Suprapubic skin (tissue), 3 donors: ENCODE measurements around the gene GRB10.

Experiments used
- CTCF ChIP-seq, 2 donors: fragments of 200-600 bp in 1 of 2; fragments of 450-650 bp in 1 of 2; sonication (generic) in 1 of 2; IDR thresholded peaks; one replicate each; pipeline ENCODE4 v1.5.1; 2016 to 2019; ENCODE audit warnings: antibody characterized with exemption in 2 of 2, mild to moderate bottlenecking in 1 of 2, moderate library complexity in 1 of 2
- POLR2A ChIP-seq, 2 donors: fragments of 450-650 bp; IDR thresholded peaks; one replicate each; pipeline ENCODE4 v1.6.1; 2017; ENCODE audit warnings: antibody characterized with exemption in 2 of 2, mild to moderate bottlenecking in 2 of 2, moderate library complexity in 2 of 2

GRCh38 chr7:50584386-50584785, 198.3 kb downstream of the GRB10 start:
- TF ChIP-seq CTCF (IDR thresholded peaks at IDR 0.05) (no peak), POLR2A (IDR thresholded peaks at IDR 0.05) (no peak)
